CD14-positive monocyte (primary cell): ENCODE data around the gene PRKAB1. TPM values are rescaled to one million over a fixed set of nuclear protein-coding genes. Genes with fewer than 3 reads are reported as not detected.

Experiments
- DNase-seq, 3 donors: peaks; one replicate each; pipeline ENCODE4 v3.0.0-alpha.2; 2011 to 2022
- H2AFZ ChIP-seq: 2 replicates; pipeline ENCODE4 v1.6.0; 2012; ENCODE audit warnings: mild to moderate bottlenecking, low read depth, low read length, inconsistent platforms; ENCODE audit not compliant: insufficient read depth, poor library complexity, severe bottlenecking
- H3K27ac ChIP-seq, 2 donors: 1 replicate in 1 of 2; 2 replicates in 1 of 2; pipeline ENCODE4 v1.5.1; 2012 to 2013; ENCODE audit warnings: low read length in 2 of 2, control low read depth in 1 of 2, inconsistent platforms in 1 of 2, low read depth in 1 of 2, mild to moderate bottlenecking in 1 of 2
- H3K27me3 ChIP-seq, 2 donors: one replicate each; pipeline versions ENCODE4 v1.6.0 to v1.6.1; 2011 to 2013; ENCODE audit warnings: low read length in 2 of 2; ENCODE audit not compliant: control insufficient read depth in 2 of 2, insufficient read depth in 2 of 2
- H3K36me3 ChIP-seq, 2 donors: replicated peaks in 1 of 2; 1 replicate in 1 of 2; 2 replicates in 1 of 2; pipeline versions ENCODE4 v1.5.1 to v1.6.1; 2012 to 2013; ENCODE audit warnings: low read length in 2 of 2, control low read depth in 1 of 2, inconsistent platforms in 1 of 2, mild to moderate bottlenecking in 1 of 2; ENCODE audit not compliant: insufficient read depth in 2 of 2, control insufficient read depth in 1 of 2
- H3K4me1 ChIP-seq, 2 donors: 1 replicate in 1 of 2; 2 replicates in 1 of 2; pipeline versions ENCODE4 v1.5.1 to v1.6.1; 2012 to 2013; ENCODE audit warnings: low read length in 2 of 2, control low read depth in 1 of 2, inconsistent platforms in 1 of 2, mild to moderate bottlenecking in 1 of 2, moderate library complexity in 1 of 2; ENCODE audit not compliant: insufficient read depth in 2 of 2, control insufficient read depth in 1 of 2
- H3K4me2 ChIP-seq: replicated peaks from 2 replicates; pipeline ENCODE3; 2012; ENCODE audit warnings: low read length, moderate library complexity, mild to moderate bottlenecking; ENCODE audit not compliant: poor library complexity, severe bottlenecking; ENCODE audit errors: extremely low read depth
- H3K4me3 ChIP-seq, 3 experiments: fragments of 200-600 bp in 1 of 3; sonication (generic) in 1 of 3; replicated peaks in 1 of 3; 1 replicate in 2 of 3; 2 replicates in 1 of 3; pipeline ENCODE4 v1.5.1; 2011 to 2013; ENCODE audit warnings: low read length in 3 of 3, mild to moderate bottlenecking in 3 of 3, control low read depth in 2 of 3, low read depth in 2 of 3, inconsistent platforms in 1 of 3, moderate library complexity in 1 of 3
- H3K79me2 ChIP-seq: 2 replicates; pipeline ENCODE4 v1.6.0; 2012; ENCODE audit warnings: mild to moderate bottlenecking, control low read depth, inconsistent platforms, low read length, moderate library complexity; ENCODE audit not compliant: insufficient read depth
- H3K9ac ChIP-seq: 2 replicates; pipeline ENCODE4 v1.6.0; 2017; ENCODE audit warnings: low read length, mild to moderate bottlenecking; ENCODE audit not compliant: insufficient read depth, poor library complexity, severe bottlenecking
- H3K9me3 ChIP-seq, 2 donors: replicated peaks in 1 of 2; 1 replicate in 1 of 2; 2 replicates in 1 of 2; pipeline versions ENCODE4 v1.5.1 to v1.6.1; 2012 to 2013; ENCODE audit warnings: low read length in 2 of 2, control low read depth in 1 of 2; ENCODE audit not compliant: control insufficient read depth in 1 of 2, insufficient read depth in 1 of 2
- H4K20me1 ChIP-seq: 2 replicates; pipeline ENCODE4 v1.6.0; 2012; ENCODE audit warnings: mild to moderate bottlenecking, low read length, control low read depth, moderate library complexity; ENCODE audit not compliant: insufficient read depth
- H3K27ac Mint-ChIP-seq, 7 donors: one replicate each; pipeline ENCODE4 v1.8.0; 2020; ENCODE audit warnings: mild to moderate bottlenecking in 7 of 7, mixed read lengths in 7 of 7, moderate library complexity in 6 of 7, inconsistent platforms in 2 of 7
- H3K27me3 Mint-ChIP-seq, 3 donors: one replicate each; pipeline ENCODE4 v1.8.0; 2021 to 2022; ENCODE audit warnings: low read depth in 3 of 3, mild to moderate bottlenecking in 3 of 3, mixed read lengths in 3 of 3, moderate library complexity in 3 of 3, inconsistent platforms in 1 of 3
- H3K36me3 Mint-ChIP-seq, 2 donors: one replicate each; pipeline ENCODE4 v1.8.0; 2020; ENCODE audit warnings: mixed read lengths in 2 of 2, inconsistent platforms in 1 of 2, mild to moderate bottlenecking in 1 of 2
- H3K4me1 Mint-ChIP-seq: one replicate; pipeline ENCODE4 v1.8.0; 2020; ENCODE audit warnings: mild to moderate bottlenecking, mixed read lengths
- H3K4me3 Mint-ChIP-seq, 2 donors: one replicate each; pipeline ENCODE4 v1.8.0; 2020; ENCODE audit warnings: mild to moderate bottlenecking in 2 of 2, mixed read lengths in 2 of 2, moderate library complexity in 1 of 2
- H3K9me3 Mint-ChIP-seq, 7 donors: one replicate each; pipeline ENCODE4 v1.8.0; 2020 to 2022; ENCODE audit warnings: mixed read lengths in 7 of 7, mild to moderate bottlenecking in 6 of 7, moderate library complexity in 6 of 7, inconsistent platforms in 2 of 7
- CTCF ChIP-seq: fragments of 200-600 bp; IDR thresholded peaks from one replicate; pipeline ENCODE4 v1.8.0; 2022; ENCODE audit warnings: antibody characterized with exemption, mild to moderate bottlenecking
- WGBS: methylation state at CpG from one replicate; pipeline ENCODE4 v1.1.5; 2013; ENCODE audit warnings: missing lambda C conversion rate; ENCODE audit not compliant: insufficient coverage; 5-methylcytosine and 5-hydroxymethylcytosine counted together
- intact Hi-C, 2 donors: fragments of 100-400 bp; cut with micrococcal nuclease; formaldehyde crosslinking; loops; one replicate each; pipeline versions ENCODE4 v1.15.0 to v1.15.1; 2023
- polyA plus RNA-seq, 3 donors: library from polyadenylated mRNA; depleted of rRNA in 1 of 3; unstranded in 2 of 3; stranded (reverse) in 1 of 3; fragments of 300-500 nt in 2 of 3; fragments of >200 nt in 1 of 3; fragmentation: Illumina TruSeq in 2 of 3; gene quantifications; 1 replicate in 2 of 3; 2 replicates in 1 of 3; pipeline ENCODE4 v1.2.3, GENCODE V29; 2012 to 2021

PRKAB1 gene
- polyA plus RNA-seq, 3 donors = 20.5 to 35.9 (median 23.0) TPM

DNA sequence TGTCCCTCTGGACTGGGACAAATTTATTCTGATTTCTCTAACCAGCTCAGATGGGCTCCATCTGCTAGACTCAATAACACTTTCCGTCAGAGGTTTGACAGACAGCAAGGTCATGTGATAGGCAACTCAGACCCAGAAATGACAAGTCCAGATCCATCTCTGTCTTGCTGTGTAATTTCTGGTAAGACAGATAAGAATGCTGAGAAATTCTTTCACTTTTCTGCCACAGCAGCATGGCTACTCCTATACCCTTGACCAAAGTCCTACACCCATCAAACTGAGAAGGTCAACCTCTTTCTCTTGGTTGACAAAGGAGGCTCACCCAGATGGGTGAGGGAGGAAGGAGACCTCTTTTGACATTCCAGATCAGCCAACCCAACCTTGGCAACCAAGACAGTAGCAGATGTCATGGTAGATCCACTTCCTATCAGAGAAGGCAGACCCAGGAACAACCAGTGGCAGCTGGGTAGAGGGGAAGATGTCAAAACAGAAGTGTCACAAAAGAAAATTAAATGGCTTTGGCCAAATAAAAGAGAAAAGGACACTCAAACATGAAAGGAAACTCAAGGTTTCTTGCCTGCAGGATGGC lies 36.9 kb upstream of the PRKAB1 start:
- Histone ChIP-seq H3K4me3 (no peak overlapping the region), H3K4me2 (no peak overlapping the region), H2AFZ (no peak overlapping the region), H3K27ac (no peak overlapping the region), H3K27me3 (no peaks in the 10 kb centered on the region), H3K79me2 (no peaks in the 10 kb centered on the region), H3K9me3 (no peaks in the 10 kb centered on the region), H3K9ac (no peak overlapping the region), H3K36me3 (no peaks in the 10 kb centered on the region), H4K20me1 (no peaks in the 10 kb centered on the region), H3K4me1 (no peaks in the 10 kb centered on the region)
- Mint-ChIP-seq H3K36me3 (no peaks in the 10 kb centered on the region), H3K4me3 (no peak overlapping the region), H3K9me3 (peaks cover 0 to 5% (median 0%) of the 10 kb centered on the region in 7 donors), H3K27ac (no peak overlapping the region), H3K27me3 (peaks cover 4 to 16% (median 8%) of the 10 kb centered on the region in 3 donors), H3K4me1 (no peaks in the 10 kb centered on the region)
- no CpG with 5 or more reads among the region's 1 CpG for WGBS
- TF ChIP-seq CTCF = no peak
- no peak for DNase-seq
- intact Hi-C loops = no loop called here

DNA sequence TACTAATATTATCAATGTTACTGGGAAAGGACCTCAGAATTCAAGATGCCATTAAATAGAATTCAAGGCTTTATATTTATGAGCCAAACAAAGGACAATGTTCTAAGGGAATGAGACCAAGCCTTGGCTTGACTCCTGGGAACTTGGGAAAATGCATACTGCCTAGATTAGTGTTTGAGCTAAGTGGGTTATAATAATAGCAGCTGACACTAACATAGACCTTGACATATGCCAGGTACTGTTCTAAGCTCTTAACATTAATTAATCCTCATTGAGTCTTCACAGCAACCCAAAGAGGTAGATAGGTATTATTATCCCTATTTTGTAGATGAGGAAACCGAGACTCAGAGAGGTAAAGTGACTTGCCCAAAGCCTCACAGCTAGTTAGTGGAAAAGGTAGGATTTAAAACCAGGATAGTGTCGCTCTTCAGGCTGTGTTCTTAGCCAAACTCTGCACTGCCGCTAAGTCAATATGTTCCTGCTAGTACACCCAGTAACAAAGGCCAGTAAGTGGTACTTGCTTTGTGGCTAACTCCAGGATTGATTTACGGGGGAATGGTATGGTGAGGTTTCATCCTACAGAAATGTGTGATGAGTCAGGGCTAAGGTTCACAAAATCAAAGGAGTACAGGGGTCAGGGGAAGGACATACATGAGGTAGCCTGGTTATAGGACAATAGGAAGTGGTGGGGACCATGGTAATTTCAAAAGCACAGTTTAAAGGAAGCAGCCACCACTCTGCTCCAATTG lies 35.8 kb upstream of the PRKAB1 start:
- Histone ChIP-seq H3K4me2 (no peak overlapping the region), H3K9me3 (no peaks in the 10 kb centered on the region), H3K4me1 (no peaks in the 10 kb centered on the region), H3K27me3 (no peaks in the 10 kb centered on the region), H3K36me3 (no peaks in the 10 kb centered on the region), H3K27ac (no peak overlapping the region), H2AFZ (no peak overlapping the region), H3K9ac (no peak overlapping the region), H3K79me2 (no peaks in the 10 kb centered on the region), H4K20me1 (no peaks in the 10 kb centered on the region), H3K4me3 (no peak overlapping the region)
- no peaks in the 10 kb centered on the region for H3K36me3 Mint-ChIP-seq
- WGBS = 93% methylated on average over 2 of the region's 4 CpGs
- H3K4me3 Mint-ChIP-seq = no peak overlapping the region
- TF ChIP-seq CTCF = no peak
- H3K27me3 Mint-ChIP-seq = peaks cover 6 to 13% (median 12%) of the 10 kb centered on the region in 3 donors
- no peak for DNase-seq
- intact Hi-C loops = no loop called here
- no peaks in the 10 kb centered on the region for H3K4me1 Mint-ChIP-seq
- H3K27ac Mint-ChIP-seq = no peak overlapping the region
- peaks cover 0 to 3% (median 0%) of the 10 kb centered on the region in 7 donors for H3K9me3 Mint-ChIP-seq
